Activated CD8-positive, alpha-beta memory T cell treated with anti-CD3 and anti-CD28 coated beads for 4 hours (primary cell): ENCODE results near the gene APC2.
A peak's percentile ranks its signal among the peaks of the same experiment; 100 is the strongest.
"Not testable (repeated sequence)": the region's sequence is repeated elsewhere in the genome, so short reads cannot be mapped to it uniquely, and the experiment has no call there.

ENCODE experiments used
- DNase-seq, 2 donors: peaks; one replicate each; pipeline ENCODE4 v3.0.0-alpha.2; 2020; ENCODE audit warnings: low read depth in 2 of 2

Gene APC2

DNA sequence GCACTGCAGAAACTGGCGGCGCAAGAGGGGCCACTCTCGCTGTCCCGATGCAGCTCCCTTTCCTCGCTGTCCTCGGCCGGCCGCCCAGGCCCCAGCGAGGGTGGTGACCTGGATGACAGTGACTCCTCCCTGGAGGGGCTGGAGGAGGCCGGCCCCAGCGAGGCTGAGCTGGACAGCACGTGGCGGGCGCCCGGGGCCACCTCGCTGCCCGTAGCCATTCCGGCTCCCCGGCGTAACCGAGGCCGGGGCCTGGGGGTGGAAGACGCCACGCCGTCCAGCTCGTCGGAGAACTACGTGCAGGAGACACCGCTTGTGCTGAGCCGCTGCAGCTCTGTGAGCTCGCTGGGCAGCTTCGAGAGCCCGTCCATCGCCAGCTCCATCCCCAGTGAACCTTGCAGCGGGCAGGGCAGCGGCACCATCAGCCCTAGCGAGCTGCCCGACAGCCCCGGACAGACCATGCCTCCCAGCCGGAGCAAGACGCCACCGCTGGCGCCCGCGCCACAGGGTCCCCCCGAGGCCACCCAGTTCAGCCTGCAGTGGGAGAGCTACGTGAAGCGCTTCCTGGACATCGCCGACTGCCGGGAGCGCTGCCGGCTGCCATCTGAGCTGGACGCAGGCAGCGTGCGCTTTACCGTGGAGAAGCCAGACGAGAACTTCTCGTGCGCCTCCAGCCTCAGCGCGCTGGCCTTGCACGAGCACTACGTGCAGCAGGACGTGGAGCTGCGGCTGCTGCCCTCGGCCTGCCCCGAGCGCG lies 16.7 kb downstream of the APC2 start:
- no peak for DNase-seq

DNA sequence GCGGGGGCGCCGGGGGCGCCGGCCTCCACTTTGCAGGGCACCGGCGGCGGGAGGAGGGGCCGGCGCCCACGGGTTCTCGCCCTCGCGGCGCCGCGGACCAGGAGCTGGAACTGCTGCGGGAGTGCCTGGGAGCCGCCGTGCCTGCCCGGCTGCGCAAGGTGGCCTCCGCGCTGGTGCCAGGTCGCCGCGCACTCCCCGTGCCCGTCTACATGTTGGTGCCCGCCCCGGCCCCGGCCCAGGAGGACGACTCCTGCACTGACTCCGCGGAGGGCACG lies 17.2 kb downstream of the APC2 start:
- DNase-seq: no peak

DNA sequence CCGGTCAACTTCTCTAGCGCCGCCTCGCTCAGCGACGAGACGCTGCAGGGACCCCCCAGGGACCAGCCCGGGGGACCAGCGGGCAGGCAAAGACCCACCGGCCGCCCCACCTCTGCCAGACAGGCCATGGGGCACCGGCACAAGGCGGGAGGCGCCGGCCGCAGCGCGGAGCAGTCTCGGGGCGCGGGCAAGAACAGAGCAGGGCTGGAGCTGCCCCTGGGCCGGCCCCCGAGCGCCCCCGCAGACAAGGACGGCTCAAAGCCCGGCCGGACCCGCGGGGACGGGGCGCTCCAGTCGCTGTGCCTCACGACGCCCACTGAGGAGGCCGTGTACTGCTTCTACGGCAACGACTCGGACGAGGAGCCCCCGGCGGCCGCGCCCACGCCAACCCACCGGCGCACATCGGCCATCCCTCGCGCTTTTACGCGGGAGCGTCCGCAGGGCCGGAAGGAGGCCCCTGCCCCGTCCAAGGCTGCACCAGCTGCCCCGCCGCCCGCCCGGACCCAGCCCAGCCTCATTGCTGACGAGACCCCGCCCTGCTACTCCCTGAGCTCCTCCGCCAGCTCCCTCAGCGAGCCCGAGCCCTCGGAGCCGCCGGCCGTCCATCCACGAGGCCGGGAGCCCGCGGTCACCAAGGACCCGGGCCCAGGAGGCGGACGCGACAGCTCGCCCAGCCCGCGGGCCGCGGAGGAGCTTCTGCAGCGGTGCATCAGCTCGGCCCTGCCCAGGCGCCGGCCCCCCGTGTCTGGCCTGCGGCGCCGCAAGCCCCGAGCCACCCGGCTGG lies 17.8 kb downstream of the APC2 start:
- DNase-seq: no peak

DNA sequence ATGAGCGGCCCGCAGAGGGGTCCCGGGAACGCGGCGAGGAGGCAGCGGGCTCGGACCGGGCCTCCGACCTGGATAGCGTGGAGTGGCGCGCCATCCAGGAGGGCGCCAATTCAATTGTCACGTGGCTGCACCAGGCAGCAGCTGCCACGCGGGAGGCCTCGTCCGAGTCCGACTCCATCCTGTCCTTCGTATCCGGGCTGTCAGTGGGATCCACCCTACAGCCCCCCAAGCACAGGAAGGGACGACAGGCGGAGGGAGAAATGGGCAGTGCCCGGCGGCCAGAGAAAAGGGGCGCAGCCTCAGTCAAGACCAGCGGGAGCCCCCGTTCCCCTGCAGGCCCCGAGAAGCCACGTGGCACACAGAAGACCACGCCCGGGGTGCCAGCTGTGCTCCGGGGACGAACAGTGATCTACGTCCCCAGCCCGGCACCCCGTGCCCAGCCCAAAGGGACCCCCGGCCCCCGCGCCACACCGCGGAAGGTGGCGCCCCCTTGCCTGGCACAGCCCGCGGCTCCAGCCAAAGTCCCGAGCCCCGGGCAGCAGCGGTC lies 18.4 kb downstream of the APC2 start:
- DNase-seq: no peak

DNA sequence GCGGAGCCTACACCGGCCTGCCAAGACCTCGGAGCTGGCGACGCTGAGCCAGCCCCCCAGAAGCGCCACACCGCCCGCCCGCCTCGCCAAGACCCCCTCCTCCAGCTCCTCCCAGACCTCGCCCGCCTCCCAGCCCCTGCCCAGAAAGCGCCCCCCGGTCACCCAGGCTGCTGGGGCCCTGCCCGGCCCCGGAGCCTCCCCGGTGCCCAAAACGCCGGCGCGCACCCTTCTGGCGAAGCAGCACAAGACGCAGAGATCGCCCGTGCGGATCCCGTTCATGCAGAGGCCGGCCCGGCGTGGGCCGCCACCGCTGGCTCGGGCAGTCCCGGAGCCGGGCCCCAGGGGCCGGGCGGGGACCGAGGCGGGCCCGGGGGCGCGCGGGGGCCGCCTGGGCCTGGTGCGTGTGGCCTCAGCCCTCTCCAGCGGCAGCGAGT lies 18.9 kb downstream of the APC2 start:
- DNase-seq: no peak

DNA sequence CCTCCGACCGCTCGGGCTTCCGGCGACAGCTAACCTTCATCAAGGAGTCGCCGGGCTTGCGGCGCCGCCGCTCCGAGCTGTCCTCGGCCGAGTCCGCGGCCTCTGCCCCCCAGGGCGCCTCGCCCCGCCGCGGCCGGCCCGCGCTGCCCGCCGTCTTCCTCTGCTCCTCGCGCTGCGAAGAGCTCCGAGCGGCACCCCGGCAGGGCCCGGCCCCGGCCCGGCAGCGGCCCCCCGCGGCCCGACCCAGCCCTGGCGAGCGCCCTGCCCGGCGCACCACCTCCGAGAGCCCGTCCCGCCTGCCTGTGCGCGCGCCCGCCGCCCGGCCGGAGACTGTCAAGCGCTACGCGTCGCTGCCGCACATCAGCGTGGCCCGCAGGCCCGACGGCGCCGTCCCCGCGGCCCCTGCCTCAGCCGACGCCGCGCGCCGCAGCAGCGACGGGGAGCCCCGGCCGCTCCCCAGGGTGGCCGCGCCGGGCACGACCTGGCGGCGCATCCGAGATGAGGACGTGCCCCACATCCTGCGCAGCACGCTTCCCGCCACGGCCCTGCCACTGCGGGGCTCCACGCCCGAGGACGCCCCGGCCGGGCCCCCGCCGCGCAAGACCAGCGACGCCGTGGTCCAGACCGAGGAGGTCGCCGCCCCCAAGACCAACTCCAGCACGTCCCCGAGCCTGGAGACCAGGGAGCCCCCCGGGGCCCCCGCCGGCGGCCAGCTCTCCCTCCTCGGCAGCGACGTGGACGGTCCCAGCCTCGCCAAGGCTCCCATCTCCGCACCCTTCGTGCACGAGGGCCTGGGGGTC lies 19.5 kb downstream of the APC2 start:
- DNase-seq: no peak

DNA sequence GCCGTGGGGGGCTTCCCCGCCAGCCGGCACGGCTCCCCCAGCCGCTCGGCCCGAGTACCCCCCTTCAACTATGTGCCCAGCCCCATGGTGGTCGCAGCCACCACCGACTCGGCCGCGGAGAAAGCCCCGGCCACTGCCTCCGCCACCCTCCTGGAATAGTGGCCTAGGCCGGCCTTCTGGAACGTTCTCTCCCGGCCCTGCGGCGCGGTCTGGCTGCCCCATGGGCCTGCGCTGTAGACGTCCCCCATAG lies 20.1 kb downstream of the APC2 start:
- DNase-seq: no peak

DNA sequence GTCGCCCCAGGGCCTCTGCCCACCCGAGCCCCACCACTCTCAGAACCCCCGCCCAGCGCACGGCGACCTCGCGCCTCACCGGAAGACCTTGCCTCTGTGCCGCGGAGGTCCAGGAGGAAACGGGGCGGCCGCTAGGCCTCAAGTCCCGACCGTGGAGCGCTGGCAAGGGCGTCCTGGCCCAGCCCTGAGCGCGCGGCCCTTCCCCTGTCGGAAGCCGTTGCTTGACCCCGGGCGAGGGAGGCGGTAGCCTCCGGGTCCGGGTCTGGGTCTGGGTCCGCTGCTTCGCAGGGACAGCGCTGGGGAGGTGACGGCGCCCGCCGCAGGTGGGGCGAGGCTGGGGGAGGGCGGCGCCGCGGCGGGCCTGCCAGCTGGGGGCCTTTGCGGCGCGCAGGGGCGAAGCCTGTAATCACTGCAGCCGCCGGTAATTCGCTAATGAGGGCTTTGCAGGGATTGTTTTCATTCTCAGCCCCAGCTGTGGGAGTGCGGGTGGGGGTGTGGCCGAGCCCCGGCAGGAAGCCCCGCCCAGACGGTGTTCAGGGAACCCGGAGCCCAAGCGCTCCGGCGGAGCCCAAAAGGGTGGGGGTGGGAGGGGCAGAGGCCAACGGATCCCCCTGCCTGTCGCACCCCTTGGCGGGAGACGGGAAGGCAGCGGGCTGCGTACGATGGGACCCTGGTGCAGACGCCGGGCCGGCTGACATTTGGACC lies 20.5 kb downstream of the APC2 start:
- DNase-seq: peak; percentile 45 to 47

DNA sequence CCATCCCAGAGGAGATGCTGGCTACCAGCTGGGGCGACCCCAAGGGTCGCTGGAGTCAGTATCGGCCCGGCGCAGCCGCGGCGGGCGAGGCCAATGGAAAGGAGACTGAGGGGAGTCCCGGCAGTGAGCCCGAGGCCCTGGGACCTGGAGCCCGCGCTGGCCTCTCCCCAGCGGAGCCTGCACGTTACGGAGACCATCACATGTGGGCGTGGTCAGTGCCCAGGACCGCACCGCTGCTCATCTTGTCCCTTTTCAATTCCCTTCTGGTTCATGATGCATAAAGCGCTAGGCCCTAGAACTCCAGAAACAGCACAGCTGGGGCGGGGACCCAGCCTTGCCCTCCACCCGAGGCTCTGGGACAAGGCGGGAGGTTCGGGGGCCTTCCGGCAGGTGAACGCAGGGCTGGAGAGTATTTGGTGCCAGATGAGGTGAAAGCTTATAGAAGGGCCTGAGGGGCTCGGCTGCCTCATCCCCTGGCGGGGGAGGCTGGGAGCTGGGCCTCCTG lies 21.1 kb downstream of the APC2 start:
- no peak for DNase-seq

DNA sequence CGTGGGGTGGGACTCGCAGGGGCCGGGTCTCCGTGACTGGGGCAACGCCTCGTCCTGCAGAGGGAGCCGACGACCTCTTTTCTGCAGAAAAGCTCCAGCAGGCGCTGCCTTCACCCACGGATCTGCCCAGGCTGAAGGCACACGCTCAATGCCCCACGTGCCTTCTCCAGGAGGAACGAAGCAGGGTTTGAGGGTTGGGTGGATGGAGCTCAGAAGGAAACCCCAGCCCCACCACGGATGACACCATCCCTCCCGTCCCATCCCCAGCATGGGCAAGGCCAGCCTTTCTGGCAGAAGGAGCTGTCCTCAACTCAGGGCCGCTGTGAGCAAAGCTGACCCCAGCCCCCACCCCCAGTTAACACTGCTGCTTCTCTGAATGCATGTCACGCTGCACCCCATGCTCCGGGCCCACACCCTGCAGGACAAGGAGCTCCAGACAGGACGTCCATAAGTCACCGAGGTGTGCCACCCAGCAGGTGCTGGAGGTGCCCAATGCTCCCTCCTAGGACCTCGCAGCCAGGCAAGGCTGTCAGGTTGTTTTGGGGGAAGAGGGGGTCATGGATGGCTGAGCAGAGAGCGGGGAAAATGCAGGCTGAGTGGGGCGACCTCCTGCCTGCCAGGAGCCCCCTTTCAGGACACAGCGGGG lies 21.7 kb downstream of the APC2 start:
- DNase-seq: no peak

DNA sequence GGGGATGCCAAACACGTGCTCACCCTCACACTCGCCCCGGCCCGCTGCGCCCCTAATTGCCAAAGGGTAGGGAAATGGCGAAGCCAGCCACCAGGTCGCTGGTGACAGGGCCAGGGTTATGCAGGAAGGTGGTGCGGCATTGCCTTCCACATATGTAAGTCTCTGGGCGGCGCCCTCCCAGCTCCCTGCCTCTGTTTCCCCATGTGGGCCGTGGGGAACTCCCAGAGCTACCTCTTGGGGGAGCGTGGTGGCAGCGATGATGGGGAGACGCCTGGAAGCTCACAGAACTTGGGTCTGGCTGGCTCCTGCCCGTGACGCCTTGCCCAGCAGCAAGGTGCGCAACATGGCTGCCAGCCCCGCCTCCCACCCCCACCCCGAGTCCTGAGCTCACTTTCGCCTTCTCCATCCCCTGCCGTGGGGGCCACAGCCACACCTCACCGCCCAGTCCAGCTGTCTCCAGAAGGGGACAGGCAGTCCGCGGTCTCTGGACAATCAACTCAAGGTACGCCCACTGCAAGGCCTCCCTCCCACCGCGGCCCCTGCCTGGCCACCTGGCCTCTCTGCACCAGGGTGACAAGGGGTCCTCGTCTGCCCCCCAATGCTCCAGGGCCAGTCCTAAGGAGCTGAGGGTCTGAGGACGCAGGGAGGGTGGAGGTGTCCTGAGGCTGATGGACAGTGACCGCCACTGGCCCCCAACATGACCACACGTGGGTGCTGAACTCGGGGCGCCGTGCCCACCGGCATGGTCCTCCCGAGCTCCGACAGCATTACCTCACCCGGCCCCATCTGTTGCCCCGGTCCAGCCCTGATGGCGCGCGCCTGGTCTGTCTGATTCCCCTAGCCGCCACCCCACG lies 22.5 kb downstream of the APC2 start:
- DNase-seq: no peak

DNA sequence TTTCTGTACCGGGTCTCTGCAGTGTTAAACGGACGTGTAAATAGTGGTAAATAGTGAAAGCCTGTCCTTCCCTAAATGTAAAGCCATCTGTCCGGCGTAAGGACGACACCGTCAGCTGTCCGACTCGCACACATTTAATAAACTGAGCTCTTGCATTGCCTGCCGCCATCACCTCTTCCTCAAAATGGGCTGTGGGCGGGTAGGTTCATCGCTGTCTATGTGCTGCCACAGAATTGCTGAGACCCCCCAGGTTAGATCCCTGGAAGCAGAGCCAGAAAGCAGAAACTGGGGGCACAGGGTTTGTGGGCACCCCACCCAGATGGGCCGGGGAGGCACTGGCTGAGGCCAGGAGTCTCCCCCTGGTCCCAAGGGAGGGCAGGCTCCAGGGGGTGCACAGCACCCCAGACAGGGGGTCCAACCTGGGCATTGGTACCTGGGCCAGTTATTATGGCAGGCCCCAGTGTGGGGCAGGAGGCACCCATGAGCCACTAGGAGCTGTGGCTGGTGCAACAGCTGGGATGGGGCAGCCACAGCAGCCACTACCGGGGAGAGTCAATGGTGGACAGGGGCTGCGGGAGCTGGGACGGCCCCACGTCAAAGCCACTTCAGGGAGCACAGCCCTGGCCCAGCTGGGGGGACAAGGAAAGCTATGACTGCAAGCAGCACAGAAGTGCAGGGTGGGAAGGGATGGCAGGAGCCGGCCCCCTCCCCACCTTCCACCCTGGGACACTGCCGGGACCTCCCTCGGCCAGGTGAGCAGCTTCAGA lies 23.3 kb downstream of the APC2 start:
- no peak for DNase-seq

DNA sequence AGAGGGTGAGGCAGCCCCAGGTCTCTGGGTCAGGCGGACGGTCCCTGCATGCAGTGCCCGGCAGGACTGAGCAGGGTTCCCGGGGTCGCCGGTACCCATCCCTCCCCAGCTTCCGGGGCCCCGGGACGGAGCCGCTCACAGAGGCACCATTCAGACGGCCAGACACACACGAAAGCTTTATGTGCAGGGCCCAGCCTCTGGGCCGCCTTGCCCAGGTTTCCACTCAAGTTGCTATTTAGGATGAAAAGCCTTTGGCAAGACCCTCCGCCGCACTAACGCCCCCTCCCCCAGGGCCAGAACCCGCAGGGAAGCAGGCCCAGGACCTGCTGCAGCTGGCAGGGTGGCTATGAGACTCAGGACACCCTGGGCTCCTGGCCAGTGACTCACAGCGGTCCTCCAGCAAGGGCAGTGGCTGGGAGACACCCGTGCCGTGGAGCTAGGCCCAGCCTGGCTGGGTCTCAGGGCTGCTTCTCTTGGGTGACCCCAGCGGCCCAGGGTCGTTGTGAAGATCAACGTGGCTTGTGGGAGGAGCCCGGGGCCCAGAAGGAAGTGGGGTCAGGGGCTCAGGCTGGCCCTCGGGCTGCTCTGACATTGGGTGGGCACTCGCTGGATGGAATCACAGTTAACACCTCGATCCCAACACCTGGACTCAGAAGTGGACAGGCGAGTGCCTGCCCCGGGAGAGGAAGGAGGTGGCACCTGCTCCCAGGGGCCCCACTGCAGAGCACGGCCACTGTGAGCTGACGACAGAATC lies 24.3 kb downstream of the APC2 start:
- no peak for DNase-seq

DNA sequence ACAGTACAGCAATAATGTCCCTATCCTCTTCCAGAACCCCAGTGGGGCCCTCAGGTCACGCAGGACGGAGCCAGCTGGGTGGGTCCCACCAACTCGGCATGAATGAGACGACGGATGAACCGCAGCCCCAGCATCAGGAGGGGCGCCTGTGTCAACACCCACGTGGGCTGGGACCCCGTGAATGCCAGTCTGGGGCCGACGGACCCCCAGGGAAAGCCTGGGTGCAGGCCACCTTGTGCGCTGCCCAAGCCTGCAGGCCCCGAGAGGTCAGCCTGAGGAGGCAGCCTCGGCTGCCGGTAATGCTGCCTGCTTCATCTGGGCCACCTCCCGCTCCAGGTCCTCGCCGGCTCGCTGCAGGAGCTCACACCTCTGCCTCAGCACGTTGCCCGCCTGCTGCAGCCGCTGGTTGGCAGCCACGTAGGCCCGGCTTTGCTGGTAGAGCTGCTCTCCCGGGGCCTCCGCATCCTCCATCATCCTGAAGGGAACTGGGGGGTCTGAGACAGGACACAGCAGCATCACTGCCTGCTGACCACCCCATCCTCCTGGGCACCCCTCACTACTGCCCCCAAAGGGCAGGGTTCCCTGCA lies 24.9 kb downstream of the APC2 start:
- no peak for DNase-seq

DNA sequence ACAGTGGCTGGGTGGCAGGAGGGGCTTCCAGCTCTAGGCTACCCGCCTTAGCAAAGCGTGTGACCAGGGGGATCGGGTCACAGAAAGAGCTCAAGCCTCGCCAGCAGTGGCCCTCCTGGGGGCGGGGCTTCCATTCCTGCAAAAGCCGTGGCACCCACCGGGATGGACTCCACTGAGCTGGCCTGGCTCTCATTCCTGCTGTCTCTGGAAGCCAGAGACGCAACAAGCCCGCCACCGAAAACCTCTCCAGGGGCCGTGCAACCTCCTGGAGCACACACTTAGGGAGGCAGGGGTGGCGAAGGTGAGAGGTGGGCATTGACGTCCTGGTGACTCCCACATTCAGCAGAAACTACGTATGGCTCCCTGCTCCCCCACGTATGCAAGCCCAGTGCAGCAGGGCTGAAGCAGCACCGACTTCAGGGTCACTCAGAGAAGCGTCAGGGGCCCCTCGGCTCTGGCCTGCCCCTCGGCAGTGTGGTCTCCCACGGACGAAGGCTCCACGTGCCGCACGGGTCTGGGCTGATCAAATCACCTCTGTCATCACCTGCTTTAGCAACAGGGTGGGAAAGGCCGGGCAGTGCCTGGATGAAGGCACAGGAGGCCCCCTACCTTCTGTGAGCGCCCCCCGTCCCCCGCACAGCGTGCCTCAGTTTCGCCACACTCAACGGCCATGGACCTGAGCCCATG lies 26.0 kb downstream of the APC2 start:
- DNase-seq: no peak

DNA sequence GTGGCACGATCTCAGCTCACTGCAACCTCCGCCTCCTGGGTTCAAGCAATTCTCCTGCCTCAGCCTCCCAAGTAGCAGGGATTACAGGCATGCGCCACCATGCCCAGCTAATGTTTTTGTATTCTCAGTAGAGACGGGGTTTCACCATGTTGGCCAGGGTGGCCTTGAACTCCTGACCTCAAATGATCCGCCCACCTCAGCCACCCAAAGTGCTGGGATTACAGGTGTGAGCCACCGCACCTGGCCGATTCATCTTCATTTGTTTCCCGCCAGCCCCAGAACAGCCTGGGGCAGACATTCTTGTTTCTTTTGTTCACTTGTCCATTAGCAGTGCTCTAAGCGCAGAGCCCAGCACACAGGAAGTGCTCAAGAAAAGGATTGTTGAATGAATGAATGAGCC lies 27.1 kb downstream of the APC2 start:
- DNase-seq: not testable (repeated sequence)

DNA sequence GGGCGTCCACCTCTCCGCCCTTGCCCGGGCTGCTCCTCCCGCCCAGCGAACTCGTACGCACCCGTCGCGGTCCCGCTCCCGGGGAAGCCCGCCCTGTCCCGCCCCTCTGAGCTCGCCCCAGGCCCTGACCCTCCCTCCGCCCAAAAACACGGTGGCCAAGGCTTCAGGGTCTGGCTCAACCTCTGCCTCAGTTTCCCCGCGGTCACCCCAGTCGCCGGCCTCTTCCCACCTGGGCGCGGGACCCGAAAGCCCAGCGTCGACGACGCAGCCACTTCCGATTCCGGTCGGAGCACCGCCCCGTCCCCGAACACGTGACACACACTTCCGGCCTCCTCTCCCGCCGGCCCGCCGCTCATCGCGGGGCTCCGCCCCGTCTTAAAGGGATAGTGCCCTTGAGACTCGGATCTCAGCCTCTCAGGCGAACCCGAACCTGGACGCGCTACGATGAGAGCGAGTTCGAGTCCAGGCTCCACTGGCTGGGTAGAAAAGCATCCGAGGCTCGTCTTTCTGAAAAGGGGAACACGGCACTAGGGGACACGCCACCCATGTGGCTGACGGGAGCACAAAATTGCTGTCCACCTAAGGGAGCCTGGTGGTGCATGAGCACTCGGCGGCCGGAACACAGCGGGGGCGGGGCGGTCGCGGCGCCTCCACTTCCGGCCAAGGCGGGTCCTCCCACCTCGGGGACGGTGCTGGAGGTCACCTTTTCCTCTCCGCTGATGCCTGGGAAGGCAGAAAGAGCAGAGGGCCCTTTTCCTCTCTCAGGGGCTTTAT lies 29.2 kb downstream of the APC2 start, which contains the start of gene C19orf25:
TSS of gene C19orf25 (minus strand) at position 282 of the 774 bp plus-strand sequence. CDS start 312 bp downstream, outside the sequence.
- DNase-seq: peak; percentile 85 to 87
